Daoy (cell line): ENCODE data around the gene AFAP1. TPM values are rescaled to one million over a fixed set of nuclear protein-coding genes. Genes with fewer than 3 reads are reported as not detected.

Source experiments
- DNase-seq: peaks from one replicate; pipeline ENCODE4 v3.0.0-alpha.2; 2015; ENCODE audit warnings: low read depth
- total RNA-seq: library from RNA; depleted of rRNA; stranded (reverse); fragments of >200 nt; shearing (Covaris generic); gene quantifications from 2 replicates; pipeline ENCODE4 v1.2.3, GENCODE V29; 2014

Gene AFAP1
- total RNA-seq, 1 experiment from 2014 or later = 42.0 TPM

- DNase-seq = peak; percentile 91
Measured at GRCh38 chr4:7805533-7806337, 133.9 kb downstream of the AFAP1 start.

- DNase-seq = no peak
Measured at GRCh38 chr4:7804756-7805385, 134.8 kb downstream of the AFAP1 start.

- peak; percentile 85 for DNase-seq
Measured at GRCh38 chr4:7803992-7804755, 135.5 kb downstream of the AFAP1 start.

DNA sequence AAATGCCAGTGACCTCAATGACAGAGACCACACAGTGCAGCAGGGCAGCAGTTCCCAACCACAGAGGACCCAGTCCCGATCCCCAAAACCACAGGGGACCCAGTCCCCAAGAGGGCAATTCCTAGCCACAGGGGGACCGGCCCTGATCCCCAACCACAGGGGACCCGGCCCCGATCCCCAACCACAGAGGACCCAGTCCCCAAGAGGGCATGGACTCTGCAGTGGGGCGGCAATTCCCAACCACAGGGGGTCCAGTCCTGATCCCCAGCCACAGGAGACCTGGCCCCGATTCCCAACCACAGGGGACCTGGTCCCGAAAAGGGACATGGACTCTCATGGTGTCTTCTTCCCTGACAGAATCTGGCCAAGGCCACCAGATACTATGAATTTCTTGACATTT, 136.3 kb downstream of the AFAP1 start:
- DNase-seq = no peak

DNA sequence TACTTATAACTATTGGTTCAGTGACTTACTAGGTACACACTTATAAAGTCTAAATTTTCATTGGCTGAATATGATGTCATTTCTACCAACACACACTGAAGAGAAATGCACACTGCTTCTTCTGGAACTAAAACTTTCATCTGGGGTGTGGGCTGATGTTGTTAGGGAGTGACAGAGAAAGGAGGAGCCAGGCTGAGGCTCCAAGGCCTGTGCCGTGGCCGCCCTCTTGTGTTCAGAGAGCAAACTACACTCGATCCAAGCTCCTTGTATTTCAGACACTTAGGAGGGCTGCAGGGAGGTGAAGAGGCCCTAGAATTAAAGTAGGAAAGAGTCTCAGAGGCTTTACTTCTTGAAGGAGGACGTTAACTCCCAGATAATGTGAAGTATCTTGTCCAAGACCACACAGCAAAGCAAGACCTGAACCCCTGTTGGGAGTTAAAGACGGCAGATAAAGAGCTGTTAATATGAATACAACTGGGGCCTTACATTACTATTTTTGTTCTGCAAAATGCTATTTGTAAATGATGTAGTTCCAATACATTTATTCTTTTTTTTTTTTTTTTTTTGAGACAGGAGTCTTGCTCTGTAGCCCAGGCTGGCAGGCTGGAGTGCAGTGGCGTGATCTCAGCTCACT, 137.5 kb downstream of the AFAP1 start:
- peak; percentile 79 for DNase-seq

- no peak for DNase-seq
Measured at GRCh38 chr4:7801641-7802040, 138.0 kb downstream of the AFAP1 start.

DNA sequence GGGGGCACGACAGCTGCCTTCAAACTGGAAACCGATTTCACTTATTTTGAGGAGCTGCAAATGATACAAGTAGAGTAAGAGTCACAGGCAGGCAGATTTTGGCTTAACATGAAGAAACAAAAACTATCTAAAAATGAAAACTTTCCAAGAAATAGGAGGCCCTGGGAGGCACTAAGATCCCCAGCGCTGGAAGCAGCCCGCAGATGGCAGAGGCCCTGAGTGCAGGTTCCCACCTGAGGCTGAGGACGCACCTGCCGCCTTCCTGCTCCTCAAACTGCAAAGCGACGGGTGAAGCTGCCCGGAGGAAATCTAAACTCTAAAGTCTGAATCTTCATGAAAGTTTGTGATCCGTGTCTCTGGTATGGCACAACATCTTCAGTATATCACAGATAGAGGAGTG, 138.7 kb downstream of the AFAP1 start:
- DNase-seq = no peak

DNA sequence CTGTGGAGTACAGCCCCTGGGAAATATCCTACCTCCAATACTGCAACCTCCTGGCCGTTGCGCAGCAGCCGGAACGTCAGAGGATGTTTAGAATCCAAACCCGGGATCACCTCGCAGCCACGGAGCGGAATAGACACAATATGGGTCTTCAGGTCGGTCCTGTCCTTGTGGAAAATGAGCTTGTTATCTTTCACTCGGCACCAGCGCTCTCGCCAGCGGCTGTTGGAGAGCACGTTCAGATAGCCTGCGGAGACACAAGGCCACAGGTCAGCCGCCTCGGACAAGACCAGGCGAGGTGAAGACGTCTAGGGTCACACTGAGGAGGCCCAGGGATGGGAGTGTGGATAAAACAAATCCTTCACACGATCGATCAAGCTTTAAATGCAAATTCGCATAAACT, 139.3 kb downstream of the AFAP1 start:
- DNase-seq = no peak

DNA sequence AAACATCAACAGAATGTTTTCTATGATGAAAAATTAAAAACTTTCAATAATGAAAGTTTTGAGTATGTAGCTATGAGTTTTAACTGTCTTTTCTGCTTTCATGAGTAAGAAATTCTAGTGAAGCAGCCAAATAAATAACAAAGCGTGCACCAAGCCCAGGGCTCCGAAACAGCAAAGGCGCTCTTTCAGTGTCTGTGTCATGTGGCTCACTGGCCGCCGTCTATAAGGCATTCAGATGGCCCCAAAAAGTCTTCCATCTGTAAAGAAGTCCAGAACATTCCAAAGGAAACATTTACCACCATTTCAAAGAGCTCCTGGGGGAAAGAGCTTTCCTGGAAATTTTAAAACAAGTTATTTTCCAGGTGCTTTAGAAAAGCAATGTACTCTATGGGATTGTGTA, 139.9 kb downstream of the AFAP1 start:
- DNase-seq = no peak

GRCh38 chr4:7799306-7799705, 140.4 kb downstream of the AFAP1 start:
- DNase-seq = no peak

- no peak for DNase-seq
Measured at GRCh38 chr4:7798178-7798995, 141.3 kb downstream of the AFAP1 start.

GRCh38 chr4:7797330-7797729, 142.3 kb downstream of the AFAP1 start:
- no peak for DNase-seq

DNA sequence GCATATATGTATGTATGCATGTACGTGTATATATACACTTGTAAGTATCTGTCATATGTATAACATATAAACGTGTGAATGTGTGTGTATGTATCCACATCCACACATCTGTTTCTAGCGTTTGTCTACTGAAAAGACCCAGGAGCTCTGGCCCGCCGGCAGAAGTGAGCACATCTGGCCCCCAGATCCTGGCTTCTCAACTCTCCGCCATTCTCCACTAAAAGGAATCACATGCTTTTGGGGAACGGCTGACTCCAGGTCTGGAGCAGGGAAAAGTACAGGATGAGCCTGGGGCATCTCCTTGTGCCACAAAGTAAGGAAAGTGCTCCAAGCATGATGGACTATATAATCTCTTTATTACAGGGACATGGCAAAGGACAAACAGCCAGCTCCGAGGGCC, 143.7 kb downstream of the AFAP1 start:
- no peak for DNase-seq

DNA sequence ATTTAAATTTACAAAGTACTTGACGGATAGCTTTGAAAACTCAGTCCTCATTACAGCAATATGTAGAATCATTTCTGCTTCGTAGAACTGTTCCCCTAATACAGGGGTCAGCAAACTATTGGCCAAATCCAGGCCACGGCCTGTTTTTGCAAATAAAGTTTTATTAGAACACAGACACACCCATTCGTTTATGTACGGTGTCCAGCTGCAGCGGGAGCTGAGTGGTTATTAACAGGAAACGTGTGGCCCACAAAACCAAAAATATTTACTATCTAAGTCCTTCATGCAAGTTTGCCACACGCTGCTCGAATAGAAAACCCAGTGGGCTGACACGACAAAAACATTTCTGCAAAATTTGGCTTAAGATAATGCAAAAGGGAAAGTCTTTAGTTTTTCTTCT, 146.5 kb downstream of the AFAP1 start:
- DNase-seq = no peak

- DNase-seq = no peak
Measured at GRCh38 chr4:7792616-7793015, 147.0 kb downstream of the AFAP1 start.

DNA sequence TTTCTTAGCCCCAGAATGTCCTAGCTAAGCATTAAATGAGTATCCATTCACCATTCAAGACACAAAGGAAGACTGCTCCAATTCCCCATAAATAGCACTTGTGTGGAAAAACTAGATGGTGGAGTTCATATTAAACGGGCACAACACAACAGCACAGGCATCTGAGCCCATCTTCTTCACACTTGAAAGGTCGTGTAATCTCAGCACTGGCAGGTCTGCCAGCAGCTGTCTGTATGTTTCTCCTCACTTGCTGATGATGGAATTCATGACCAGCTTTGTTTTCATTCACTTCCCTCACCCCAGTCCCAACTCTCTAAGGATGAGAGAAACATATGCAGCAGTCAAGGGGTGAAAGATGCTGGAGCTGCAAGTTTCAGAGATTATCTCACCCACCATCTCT, 148.7 kb downstream of the AFAP1 start:
- DNase-seq = no peak

- no peak for DNase-seq
Measured at GRCh38 chr4:7790023-7790422, 149.6 kb downstream of the AFAP1 start.

- DNase-seq = no peak
Measured at GRCh38 chr4:7788694-7789425, 150.8 kb downstream of the AFAP1 start.

DNA sequence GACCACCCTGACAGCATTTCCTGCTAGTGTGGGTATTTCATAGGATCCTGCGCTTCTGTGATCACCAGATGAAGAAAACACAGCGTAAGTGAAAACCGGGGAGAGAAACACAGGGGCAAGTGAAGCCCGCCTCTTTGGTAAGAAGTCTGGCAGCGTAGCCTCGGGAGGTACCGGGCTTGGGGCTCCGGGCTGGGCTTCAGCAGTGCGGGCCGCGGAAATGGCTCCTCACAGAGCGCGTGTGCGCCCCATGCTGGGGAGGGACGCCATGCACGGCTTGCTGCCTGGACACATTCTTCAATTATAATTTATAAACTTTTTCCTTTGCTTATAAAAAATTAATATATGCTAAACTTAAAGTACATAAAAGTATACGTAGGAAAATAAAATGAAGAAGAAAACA, 151.5 kb downstream of the AFAP1 start:
- no peak for DNase-seq

GRCh38 chr4:7787681-7788141, 151.9 kb downstream of the AFAP1 start:
- DNase-seq = no peak

DNA sequence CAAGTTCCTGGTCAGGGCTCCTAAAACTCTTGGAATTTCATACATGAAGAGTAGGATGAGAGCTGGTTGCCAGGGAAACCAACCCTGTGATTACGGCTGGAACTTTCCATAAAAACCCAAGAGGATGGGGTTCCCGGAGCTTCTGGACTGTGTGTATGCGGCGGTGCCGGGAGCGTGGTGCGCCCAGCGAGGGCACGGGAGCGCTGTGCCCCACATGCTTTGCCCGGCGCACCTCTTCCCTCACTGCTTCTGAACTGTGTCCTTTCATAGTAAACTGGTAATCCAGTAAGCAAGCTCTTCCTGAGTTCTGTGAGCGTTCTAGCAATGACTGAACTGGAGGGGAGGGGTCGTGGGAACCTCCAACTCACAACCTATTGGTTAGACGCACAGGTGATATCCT, 152.6 kb downstream of the AFAP1 start:
- DNase-seq = no peak
